OCI-LY1 (cell line): ENCODE measurements around the gene HELT.

Source experiments
- CTCF ChIP-seq: fragments of 200-600 bp; sonication (generic), shearing (Covaris generic); IDR thresholded peaks from 2 replicates; pipeline ENCODE4 v1.5.1; 2017; ENCODE audit warnings: mild to moderate bottlenecking, antibody characterized with exemption, low read length, moderate library complexity, mixed read lengths
- EZH2 ChIP-seq: fragments of 200-600 bp; sonication (generic), shearing (Covaris generic); IDR thresholded peaks from 2 replicates; pipeline ENCODE4 v1.8.0; 2017; ENCODE audit warnings: borderline replicate concordance, mixed run types, mild to moderate bottlenecking, antibody characterized with exemption, low read length, moderate library complexity, mixed read lengths

DNA sequence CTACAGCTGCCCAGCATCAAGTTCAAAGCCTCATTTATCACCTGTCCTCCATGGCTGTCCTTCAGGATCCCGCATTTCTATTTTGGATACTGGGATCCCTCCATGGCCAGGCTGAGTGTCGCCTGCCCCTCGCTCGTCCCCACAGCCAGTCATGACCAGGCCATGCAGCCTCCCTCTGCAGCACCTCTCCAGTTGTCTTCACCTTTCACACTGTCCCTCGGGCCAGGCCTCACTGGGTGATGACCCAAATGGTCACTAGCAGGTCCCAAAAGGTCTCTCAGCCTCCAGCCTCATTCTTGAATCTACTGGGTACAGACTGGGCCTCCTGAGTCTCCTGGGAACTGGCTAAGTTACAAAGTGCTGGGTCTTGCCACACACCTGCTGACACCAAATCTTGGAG, 48.7 kb upstream of the HELT start:
- TF ChIP-seq CTCF = no peak
- TF ChIP-seq EZH2 = no peak
